ENCODE results near the gene MAST3. TPM values are rescaled to one million over a fixed set of nuclear protein-coding genes. Genes with fewer than 3 reads are reported as not detected.
"Not testable (repeated sequence)": the region's sequence is repeated elsewhere in the genome, so short reads cannot be mapped to it uniquely, and the experiment has no call there.

MAST3 gene
- total RNA-seq, 1 experiment from 2014 or later, result 10.4 TPM

- Histone ChIP-seq H3K27ac (ENCODE audit: insufficient read length, low read depth, low read length) (no peak overlapping the region), H4K8ac (replicated peaks; ENCODE audit: insufficient read length, low read depth, low read length) (no peak overlapping the region), H2AK5ac (ENCODE audit: insufficient read length, low read length) (no peak overlapping the region), H4K5ac (ENCODE audit: insufficient read length, low read depth, low read length) (no peak overlapping the region), H2AFZ (ENCODE audit: low read length) (no peak overlapping the region), H3K4ac (ENCODE audit: low read depth, low read length) (no peak overlapping the region), H3K79me2 (ENCODE audit: insufficient read depth, low read length) (no peaks in the 10 kb centered on the region), H3K9me3 (ENCODE audit: control insufficient read depth, low read depth, low read length) (no peaks in the 10 kb centered on the region), H4K20me1 (ENCODE audit: control insufficient read depth, insufficient read depth, insufficient read length) (peaks cover 4% of the 10 kb centered on the region), H2BK5ac (ENCODE audit: insufficient read length, low read length) (no peak overlapping the region), H3K9ac (ENCODE audit: extremely low read depth, insufficient read length, low read length) (no peak overlapping the region), H3K14ac (ENCODE audit: insufficient read depth, low read length) (no peak overlapping the region), H3T11ph (ENCODE audit: low read length) (no peak overlapping the region), H3K4me1 (ENCODE audit: insufficient read depth, low read length) (0 out of 2 replicates have a peak, but pooled peaks cover 2% of the 10 kb centered on the region), H3K23me2 (ENCODE audit: insufficient read length, low read depth, low read length, poor library complexity, severe bottlenecking) (peaks cover 7% of the 10 kb centered on the region), H3K18ac (ENCODE audit: insufficient read length, low read depth, low read length) (no peak overlapping the region), H4K91ac (ENCODE audit: insufficient read length, low read depth, low read length) (no peak overlapping the region), H2BK120ac (ENCODE audit: low read depth, low read length, poor library complexity, severe bottlenecking) (no peak overlapping the region), H3K79me1 (ENCODE audit: insufficient read depth, low read depth, low read length, poor library complexity, severe bottlenecking) (no peaks in the 10 kb centered on the region), H2BK20ac (ENCODE audit: low read depth, low read length, poor library complexity, severe bottlenecking) (no peak overlapping the region), H3K56ac (ENCODE audit: insufficient read length, low read depth, low read length) (no peak overlapping the region), H3K4me2 (ENCODE audit: insufficient read depth, insufficient read length, low read length) (no peak overlapping the region), H3K23ac (ENCODE audit: insufficient read length, low read depth, low read length) (no peak overlapping the region), H2BK15ac (ENCODE audit: low read depth, low read length) (no peak overlapping the region), H3K27me3 (ENCODE audit: insufficient read depth, low read length) (no peaks in the 10 kb centered on the region), H2BK12ac (ENCODE audit: insufficient read length, low read depth, low read length) (no peak overlapping the region)
- peaks cover 14 to 31% (median 30%) of the 10 kb centered on the region in 3 experiments; a peak in 6 of 7 replicates for H3K36me3 Mint-ChIP-seq (ENCODE audit: insufficient read depth in 1 of 3, low read depth in 3 of 3)
- no peak for TF ChIP-seq CTCF (conservative IDR thresholded peaks at IDR 0.05)
- no peak for DNase-seq
- H3K9me3 Mint-ChIP-seq, result no peaks in the 10 kb centered on the region
- no peaks in the 10 kb centered on the region for H3K27me3 Mint-ChIP-seq (ENCODE audit: low read depth)
- H3K4me1 Mint-ChIP-seq, result peaks cover 13 to 30% of the 10 kb centered on the region in 2 experiments
- H3K27ac Mint-ChIP-seq, result no peak overlapping the region
- no CpG with 5 or more reads among the region's 4 CpGs for WGBS (ENCODE audit: extremely low coverage, insufficient read length, low lambda C conversion rate)
- no peak overlapping the region for H3K4me3 Mint-ChIP-seq
Measured at GRCh38 chr19:18158467-18158866, 60.9 kb downstream of the MAST3 start.

- not testable (repeated sequence) for H3K9me3 ChIP-seq (ENCODE audit: control insufficient read depth, low read depth, low read length); H3K4me3 Mint-ChIP-seq; H3K27ac Mint-ChIP-seq; H4K8ac ChIP-seq (replicated peaks; ENCODE audit: insufficient read length, low read depth, low read length); H4K20me1 ChIP-seq (ENCODE audit: control insufficient read depth, insufficient read depth, insufficient read length); H3T11ph ChIP-seq (ENCODE audit: low read length); H2BK120ac ChIP-seq (ENCODE audit: low read depth, low read length, poor library complexity, severe bottlenecking); H3K27me3 Mint-ChIP-seq (ENCODE audit: low read depth); H2AK5ac ChIP-seq (ENCODE audit: insufficient read length, low read length); H3K4me2 ChIP-seq (ENCODE audit: insufficient read depth, insufficient read length, low read length); H4K91ac ChIP-seq (ENCODE audit: insufficient read length, low read depth, low read length); H2BK5ac ChIP-seq (ENCODE audit: insufficient read length, low read length); H2BK20ac ChIP-seq (ENCODE audit: low read depth, low read length, poor library complexity, severe bottlenecking); H3K4me1 ChIP-seq (ENCODE audit: insufficient read depth, low read length); H3K27ac ChIP-seq (ENCODE audit: insufficient read length, low read depth, low read length); H3K56ac ChIP-seq (ENCODE audit: insufficient read length, low read depth, low read length); DNase-seq; H3K23me2 ChIP-seq (ENCODE audit: insufficient read length, low read depth, low read length, poor library complexity, severe bottlenecking); H3K79me2 ChIP-seq (ENCODE audit: insufficient read depth, low read length); H2BK15ac ChIP-seq (ENCODE audit: low read depth, low read length); H2AFZ ChIP-seq (ENCODE audit: low read length); H3K4ac ChIP-seq (ENCODE audit: low read depth, low read length); H3K9ac ChIP-seq (ENCODE audit: extremely low read depth, insufficient read length, low read length); H3K27me3 ChIP-seq (ENCODE audit: insufficient read depth, low read length); H3K18ac ChIP-seq (ENCODE audit: insufficient read length, low read depth, low read length); H3K9me3 Mint-ChIP-seq; H4K5ac ChIP-seq (ENCODE audit: insufficient read length, low read depth, low read length); H3K79me1 ChIP-seq (ENCODE audit: insufficient read depth, low read depth, low read length, poor library complexity, severe bottlenecking); H3K23ac ChIP-seq (ENCODE audit: insufficient read length, low read depth, low read length); H2BK12ac ChIP-seq (ENCODE audit: insufficient read length, low read depth, low read length); H3K14ac ChIP-seq (ENCODE audit: insufficient read depth, low read length)
- H3K4me1 Mint-ChIP-seq, result peaks cover 9 to 26% of the 10 kb centered on the region in 2 experiments
- peaks cover 17 to 35% (median 34%) of the 10 kb centered on the region in 3 experiments; a peak in 6 of 7 replicates for H3K36me3 Mint-ChIP-seq (ENCODE audit: insufficient read depth in 1 of 3, low read depth in 3 of 3)
- WGBS (ENCODE audit: extremely low coverage, insufficient read length, low lambda C conversion rate), result no CpG with 5 or more reads among the region's 6 CpGs
Measured at GRCh38 chr19:18159059-18159616, 61.6 kb downstream of the MAST3 start.

Measured in H9 (cell line).